Panc1 (cell line): Measurements from ENCODE around the gene CRYBG3.

Source experiments
- POLR2AphosphoS5 ChIP-seq: IDR thresholded peaks from 2 replicates; pipeline ENCODE4 v1.6.1; 2012; ENCODE audit warnings: mild to moderate bottlenecking, low read depth, low read length, moderate library complexity
- SIN3A ChIP-seq: IDR thresholded peaks from 2 replicates; pipeline ENCODE4 v1.6.1; 2012; ENCODE audit warnings: low read depth, mild to moderate bottlenecking, low read length, moderate library complexity, borderline replicate concordance; ENCODE audit not compliant: insufficient read depth
- TF ChIP-seq, protein P1 (sequence below): fragments of 450-650 bp; IDR thresholded peaks from 2 replicates; pipeline ENCODE4 v1.5.1; 2017; ENCODE audit warnings: mild to moderate bottlenecking
- TF ChIP-seq, protein P2 (sequence below), 2 experiments: IDR thresholded peaks; 2 replicates each; pipeline ENCODE4 v1.6.1; 2011 to 2012; ENCODE audit warnings: low read depth in 2 of 2, control low read depth in 1 of 2, low read length in 1 of 2, mild to moderate bottlenecking in 1 of 2, moderate library complexity in 1 of 2; ENCODE audit not compliant: insufficient read depth in 1 of 2

DNA sequence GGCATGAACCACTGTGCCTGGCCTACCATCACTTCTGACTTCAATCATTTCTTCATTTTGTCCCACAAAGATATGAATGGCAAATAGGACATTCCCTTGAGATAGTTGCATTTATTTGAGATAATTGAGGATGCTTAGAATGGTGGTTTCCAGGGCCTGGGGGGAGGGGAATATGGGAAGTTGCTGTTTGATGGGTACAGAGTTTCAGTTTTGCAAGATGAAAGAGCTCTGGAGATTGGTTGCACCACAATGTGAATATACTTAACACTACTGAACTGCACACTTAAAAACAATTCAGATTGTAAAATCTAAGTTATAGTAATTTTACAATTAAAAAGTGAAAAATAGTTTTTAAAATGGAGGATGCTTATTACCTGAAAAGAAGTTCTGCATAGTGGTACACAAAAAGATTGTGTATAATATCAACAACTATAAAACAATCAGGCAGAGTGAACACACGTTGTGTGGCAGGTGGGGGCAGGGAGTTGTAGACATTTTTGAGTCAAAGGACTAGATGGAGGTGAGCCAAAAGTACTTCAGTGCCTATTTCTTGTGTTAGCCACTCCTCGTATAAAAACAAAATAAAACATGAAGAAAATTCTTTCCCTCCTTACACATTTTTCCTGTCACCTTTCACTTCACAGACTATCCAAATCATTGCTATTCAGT is 168.9 kb downstream of the CRYBG3 start:
- TF ChIP-seq, protein P1, sequence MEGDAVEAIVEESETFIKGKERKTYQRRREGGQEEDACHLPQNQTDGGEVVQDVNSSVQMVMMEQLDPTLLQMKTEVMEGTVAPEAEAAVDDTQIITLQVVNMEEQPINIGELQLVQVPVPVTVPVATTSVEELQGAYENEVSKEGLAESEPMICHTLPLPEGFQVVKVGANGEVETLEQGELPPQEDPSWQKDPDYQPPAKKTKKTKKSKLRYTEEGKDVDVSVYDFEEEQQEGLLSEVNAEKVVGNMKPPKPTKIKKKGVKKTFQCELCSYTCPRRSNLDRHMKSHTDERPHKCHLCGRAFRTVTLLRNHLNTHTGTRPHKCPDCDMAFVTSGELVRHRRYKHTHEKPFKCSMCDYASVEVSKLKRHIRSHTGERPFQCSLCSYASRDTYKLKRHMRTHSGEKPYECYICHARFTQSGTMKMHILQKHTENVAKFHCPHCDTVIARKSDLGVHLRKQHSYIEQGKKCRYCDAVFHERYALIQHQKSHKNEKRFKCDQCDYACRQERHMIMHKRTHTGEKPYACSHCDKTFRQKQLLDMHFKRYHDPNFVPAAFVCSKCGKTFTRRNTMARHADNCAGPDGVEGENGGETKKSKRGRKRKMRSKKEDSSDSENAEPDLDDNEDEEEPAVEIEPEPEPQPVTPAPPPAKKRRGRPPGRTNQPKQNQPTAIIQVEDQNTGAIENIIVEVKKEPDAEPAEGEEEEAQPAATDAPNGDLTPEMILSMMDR: no peak
- TF ChIP-seq POLR2AphosphoS5: no peak
- TF ChIP-seq, protein P2, sequence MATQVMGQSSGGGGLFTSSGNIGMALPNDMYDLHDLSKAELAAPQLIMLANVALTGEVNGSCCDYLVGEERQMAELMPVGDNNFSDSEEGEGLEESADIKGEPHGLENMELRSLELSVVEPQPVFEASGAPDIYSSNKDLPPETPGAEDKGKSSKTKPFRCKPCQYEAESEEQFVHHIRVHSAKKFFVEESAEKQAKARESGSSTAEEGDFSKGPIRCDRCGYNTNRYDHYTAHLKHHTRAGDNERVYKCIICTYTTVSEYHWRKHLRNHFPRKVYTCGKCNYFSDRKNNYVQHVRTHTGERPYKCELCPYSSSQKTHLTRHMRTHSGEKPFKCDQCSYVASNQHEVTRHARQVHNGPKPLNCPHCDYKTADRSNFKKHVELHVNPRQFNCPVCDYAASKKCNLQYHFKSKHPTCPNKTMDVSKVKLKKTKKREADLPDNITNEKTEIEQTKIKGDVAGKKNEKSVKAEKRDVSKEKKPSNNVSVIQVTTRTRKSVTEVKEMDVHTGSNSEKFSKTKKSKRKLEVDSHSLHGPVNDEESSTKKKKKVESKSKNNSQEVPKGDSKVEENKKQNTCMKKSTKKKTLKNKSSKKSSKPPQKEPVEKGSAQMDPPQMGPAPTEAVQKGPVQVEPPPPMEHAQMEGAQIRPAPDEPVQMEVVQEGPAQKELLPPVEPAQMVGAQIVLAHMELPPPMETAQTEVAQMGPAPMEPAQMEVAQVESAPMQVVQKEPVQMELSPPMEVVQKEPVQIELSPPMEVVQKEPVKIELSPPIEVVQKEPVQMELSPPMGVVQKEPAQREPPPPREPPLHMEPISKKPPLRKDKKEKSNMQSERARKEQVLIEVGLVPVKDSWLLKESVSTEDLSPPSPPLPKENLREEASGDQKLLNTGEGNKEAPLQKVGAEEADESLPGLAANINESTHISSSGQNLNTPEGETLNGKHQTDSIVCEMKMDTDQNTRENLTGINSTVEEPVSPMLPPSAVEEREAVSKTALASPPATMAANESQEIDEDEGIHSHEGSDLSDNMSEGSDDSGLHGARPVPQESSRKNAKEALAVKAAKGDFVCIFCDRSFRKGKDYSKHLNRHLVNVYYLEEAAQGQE (IDR thresholded peaks at IDR 0.05; ENCODE audit: insufficient read depth in 1 of 2, low read depth in 2 of 2, low read length in 1 of 2): no peak
- no peak for TF ChIP-seq SIN3A
